Activated CD8-positive, alpha-beta T cell treated with anti-CD3 and anti-CD28 coated beads for 36 hours (primary cell): Measurements from ENCODE around the gene JMJD4. TPM values are rescaled to one million over a fixed set of nuclear protein-coding genes. Genes with fewer than 3 reads are reported as not detected.

Source experiments
- ATAC-seq: fragments of 200-7000 bp; cut with Tn5 transposase; one replicate; pipeline ENCODE4 v1.10.0; 2021; ENCODE audit warnings: mild to moderate bottlenecking, moderate library complexity
- CTCF ChIA-PET: fragments of 350-600 bp; sonication (Branson Sonifier 250); formaldehyde crosslinking; loops from one replicate; lab custom pipeline; 2021; ENCODE audit warnings: antibody characterized with exemption; lab: Charles Lee
- POLR2A ChIA-PET: fragments of 350-600 bp; sonication (Branson Sonifier 250); formaldehyde crosslinking; loops from one replicate; lab custom pipeline; 2021; ENCODE audit warnings: antibody characterized with exemption; lab: Charles Lee
- DNase-seq: peaks from one replicate; pipeline ENCODE4 v3.0.0-alpha.2; 2020
- H3K27ac Mint-ChIP-seq: one replicate; pipeline ENCODE4 v1.8.0; 2021; ENCODE audit warnings: mild to moderate bottlenecking, mixed read lengths
- H3K27me3 Mint-ChIP-seq: one replicate; pipeline ENCODE4 v1.8.0; 2021; ENCODE audit warnings: mixed read lengths
- H3K36me3 Mint-ChIP-seq: one replicate; pipeline ENCODE4 v1.8.0; 2021; ENCODE audit warnings: low read depth, mixed read lengths
- H3K4me1 Mint-ChIP-seq: one replicate; pipeline ENCODE4 v1.8.0; 2021; ENCODE audit warnings: low read depth, mixed read lengths
- H3K4me3 Mint-ChIP-seq: one replicate; pipeline ENCODE4 v1.8.0; 2021; ENCODE audit warnings: mild to moderate bottlenecking, moderate library complexity, mixed read lengths
- H3K9me3 Mint-ChIP-seq: one replicate; pipeline ENCODE4 v1.8.0; 2021; ENCODE audit warnings: mixed read lengths
- intact Hi-C: fragments of 100-400 bp; cut with micrococcal nuclease; formaldehyde crosslinking; loops from one replicate; pipeline ENCODE4 v1.10.0; 2022
- total RNA-seq, 2 experiments: library from RNA; stranded (reverse); gene quantifications; one replicate each; pipeline ENCODE4 v1.2.3, GENCODE V29; 2021
- TF ChIP-seq, protein P1 (sequence below): fragments of 200-600 bp; IDR thresholded peaks from one replicate; pipeline ENCODE4 v1.8.0; 2022; ENCODE audit warnings: antibody characterized with exemption, mild to moderate bottlenecking

Gene JMJD4
- total RNA-seq, 2 experiments from 2014 or later, result 16.2 to 17.3 TPM

DNA sequence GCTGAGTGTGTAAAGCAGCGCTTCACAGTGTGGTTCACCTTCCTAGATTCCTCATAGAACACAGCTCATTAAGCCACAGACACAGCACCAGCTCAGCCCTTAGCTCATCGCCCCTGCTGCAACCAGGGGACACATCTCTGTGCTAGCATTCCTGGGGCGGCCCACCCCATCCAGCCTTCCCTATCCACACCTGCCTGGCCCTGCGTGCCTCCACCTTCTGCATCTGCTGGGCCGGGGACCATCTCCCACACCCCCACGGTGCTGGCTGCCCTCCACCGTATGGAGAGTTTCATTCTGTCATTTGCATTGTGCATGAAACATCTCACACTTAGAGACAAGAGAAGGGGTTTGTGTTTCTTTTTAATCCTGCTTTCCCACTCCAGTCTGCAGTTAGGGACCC, 44.6 kb upstream of the JMJD4 start:
- H3K27ac Mint-ChIP-seq, result no peak overlapping the region
- CTCF ChIA-PET, result interaction anchor here (1.7 kb wide), 1 partner anchor 14 kb away, joined by 4 read pairs; no protein-coding TSS in a partner anchor

DNA sequence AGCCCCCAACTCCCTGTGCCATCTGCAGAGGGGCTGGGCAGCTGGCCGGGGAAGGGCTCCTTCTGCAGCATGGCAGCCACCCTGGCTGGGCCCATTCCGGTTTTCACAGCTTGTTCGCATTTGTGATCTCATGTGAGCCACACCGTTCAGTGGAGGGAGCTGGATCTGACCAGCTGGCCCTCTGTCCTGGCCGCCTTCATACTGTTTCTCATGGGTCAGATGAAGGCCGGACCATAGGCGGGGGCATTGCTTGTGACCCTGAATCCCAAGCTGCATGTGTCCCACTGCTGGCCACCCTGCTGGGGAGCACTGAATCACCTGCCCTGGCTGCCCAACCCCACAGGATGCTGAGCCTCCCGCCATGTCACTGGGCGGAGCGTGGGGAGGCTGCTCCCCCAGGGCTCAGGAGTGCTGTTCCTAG, 43.9 kb upstream of the JMJD4 start:
- H3K36me3 Mint-ChIP-seq, result no peaks in the 10 kb centered on the region
- no peak for DNase-seq
- TF ChIP-seq, protein P1, sequence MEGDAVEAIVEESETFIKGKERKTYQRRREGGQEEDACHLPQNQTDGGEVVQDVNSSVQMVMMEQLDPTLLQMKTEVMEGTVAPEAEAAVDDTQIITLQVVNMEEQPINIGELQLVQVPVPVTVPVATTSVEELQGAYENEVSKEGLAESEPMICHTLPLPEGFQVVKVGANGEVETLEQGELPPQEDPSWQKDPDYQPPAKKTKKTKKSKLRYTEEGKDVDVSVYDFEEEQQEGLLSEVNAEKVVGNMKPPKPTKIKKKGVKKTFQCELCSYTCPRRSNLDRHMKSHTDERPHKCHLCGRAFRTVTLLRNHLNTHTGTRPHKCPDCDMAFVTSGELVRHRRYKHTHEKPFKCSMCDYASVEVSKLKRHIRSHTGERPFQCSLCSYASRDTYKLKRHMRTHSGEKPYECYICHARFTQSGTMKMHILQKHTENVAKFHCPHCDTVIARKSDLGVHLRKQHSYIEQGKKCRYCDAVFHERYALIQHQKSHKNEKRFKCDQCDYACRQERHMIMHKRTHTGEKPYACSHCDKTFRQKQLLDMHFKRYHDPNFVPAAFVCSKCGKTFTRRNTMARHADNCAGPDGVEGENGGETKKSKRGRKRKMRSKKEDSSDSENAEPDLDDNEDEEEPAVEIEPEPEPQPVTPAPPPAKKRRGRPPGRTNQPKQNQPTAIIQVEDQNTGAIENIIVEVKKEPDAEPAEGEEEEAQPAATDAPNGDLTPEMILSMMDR, result no peak
- POLR2A ChIA-PET, result no interaction called here
- no peak overlapping the region for H3K4me3 Mint-ChIP-seq
- CTCF ChIA-PET, result interaction anchor here (1.7 kb wide), 1 partner anchor 13 kb away, joined by 4 read pairs; no protein-coding TSS in a partner anchor
- H3K4me1 Mint-ChIP-seq, result peaks cover 7% of the 10 kb centered on the region
- H3K27me3 Mint-ChIP-seq, result no peaks in the 10 kb centered on the region
- H3K9me3 Mint-ChIP-seq, result no peaks in the 10 kb centered on the region
- intact Hi-C loops, result no loop called here
- H3K27ac Mint-ChIP-seq, result no peak overlapping the region
- no peak for ATAC-seq

More for the DNA sequence above, 44.6 kb upstream of the JMJD4 start:
- intact Hi-C loops, result no loop called here
- peaks cover under 1% of the 10 kb centered on the region for H3K4me1 Mint-ChIP-seq
- no peak for DNase-seq
- POLR2A ChIA-PET, result no interaction called here
- ATAC-seq, result no peak
- no peak overlapping the region for H3K4me3 Mint-ChIP-seq
- no peaks in the 10 kb centered on the region for H3K36me3 Mint-ChIP-seq
- TF ChIP-seq, protein P1, result no peak
- H3K27me3 Mint-ChIP-seq, result no peaks in the 10 kb centered on the region
- H3K9me3 Mint-ChIP-seq, result no peaks in the 10 kb centered on the region

DNA sequence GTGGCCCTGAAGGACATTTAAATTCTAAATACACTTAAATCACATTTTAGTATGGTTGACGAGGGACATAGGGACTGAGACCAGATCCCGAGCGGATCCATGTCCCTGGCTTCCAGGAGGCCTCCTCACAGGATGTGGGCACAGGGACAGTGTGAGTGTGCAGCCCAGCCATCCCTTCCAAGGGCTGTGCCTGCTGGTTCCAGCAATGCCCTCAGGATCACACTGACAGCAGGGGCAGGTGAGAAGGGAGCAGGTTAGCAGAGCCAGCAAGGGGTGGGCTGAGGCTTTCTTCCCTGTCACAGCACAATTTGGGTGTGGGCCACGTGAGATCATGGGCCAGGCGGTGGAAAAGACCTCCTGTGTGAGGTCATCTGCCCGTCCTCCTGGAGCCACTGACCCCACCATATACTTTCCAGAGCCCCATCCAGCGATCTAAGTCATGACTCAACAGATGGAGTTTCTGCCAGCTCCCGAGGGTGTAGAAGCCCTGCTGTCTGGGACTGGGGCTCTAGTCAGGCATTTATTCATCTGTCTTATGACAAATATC, 43.4 kb upstream of the JMJD4 start:
- H3K4me1 Mint-ChIP-seq, result peaks cover 13% of the 10 kb centered on the region
- intact Hi-C loops, result no loop called here
- H3K36me3 Mint-ChIP-seq, result peaks cover 2% of the 10 kb centered on the region
- TF ChIP-seq, protein P1, result no peak
- CTCF ChIA-PET, result no interaction called here
- ATAC-seq (no peak), DNase-seq (no peak)
- POLR2A ChIA-PET, result no interaction called here
- no peaks in the 10 kb centered on the region for H3K9me3 Mint-ChIP-seq
- H3K4me3 Mint-ChIP-seq, result no peak overlapping the region
- H3K27me3 Mint-ChIP-seq, result no peaks in the 10 kb centered on the region
- H3K27ac Mint-ChIP-seq, result no peak overlapping the region

DNA sequence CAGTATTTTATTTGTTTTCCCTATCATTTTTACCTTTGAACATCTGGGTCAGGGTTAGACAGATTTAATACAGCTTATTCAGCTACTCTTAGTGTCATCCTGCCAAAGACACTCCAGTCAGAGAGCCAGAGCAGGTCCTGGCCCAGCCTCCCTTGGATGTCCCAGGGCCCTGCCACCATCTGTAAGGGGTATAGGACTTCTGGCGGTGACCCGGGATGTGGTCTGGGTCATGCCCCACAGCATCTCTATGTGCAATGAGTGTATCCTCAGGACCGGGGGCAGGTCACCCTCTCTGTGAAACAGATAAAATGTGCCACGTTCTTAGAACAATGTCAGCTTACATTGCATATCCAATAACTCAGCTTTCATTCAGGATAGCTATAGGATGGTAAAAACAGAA, 42.5 kb upstream of the JMJD4 start:
- no peak overlapping the region for H3K27ac Mint-ChIP-seq
- no peaks in the 10 kb centered on the region for H3K27me3 Mint-ChIP-seq
- DNase-seq (no peak), ATAC-seq (no peak)
- peaks cover 2% of the 10 kb centered on the region for H3K36me3 Mint-ChIP-seq
- intact Hi-C loops, result no loop called here
- H3K9me3 Mint-ChIP-seq, result no peaks in the 10 kb centered on the region
- TF ChIP-seq, protein P1, result no peak
- H3K4me3 Mint-ChIP-seq, result no peak overlapping the region
- ChIA-PET POLR2A (no interaction called here), CTCF (interaction anchor here (0.6 kb wide), 1 partner anchor 16 kb away, joined by 3 read pairs; no protein-coding TSS in a partner anchor)
- H3K4me1 Mint-ChIP-seq, result peaks cover 20% of the 10 kb centered on the region

DNA sequence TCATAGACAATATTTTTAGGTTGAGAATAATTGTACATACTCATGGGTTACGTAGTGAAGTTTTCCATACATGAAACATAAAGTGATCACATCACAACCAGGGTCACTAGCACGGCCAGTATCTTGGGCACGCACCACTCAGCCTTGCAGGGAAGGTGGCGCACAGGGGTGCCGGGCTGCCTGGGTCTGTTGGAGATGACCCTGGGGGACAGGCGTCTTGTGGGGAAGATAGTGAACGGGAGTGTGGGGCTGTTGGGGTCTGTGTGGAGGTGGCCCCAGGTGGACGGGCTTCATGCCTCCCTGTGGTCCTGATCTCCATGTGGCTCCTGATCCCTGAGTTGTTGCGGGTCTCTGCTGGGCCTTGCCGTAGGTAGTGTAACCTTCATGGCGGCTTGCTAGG, 42.1 kb upstream of the JMJD4 start:
- Mint-ChIP-seq H3K4me3 (no peak overlapping the region), H3K4me1 (peaks cover 24% of the 10 kb centered on the region), H3K27me3 (no peaks in the 10 kb centered on the region), H3K27ac (no peak overlapping the region), H3K9me3 (no peaks in the 10 kb centered on the region), H3K36me3 (peaks cover 2% of the 10 kb centered on the region)
- DNase-seq (no peak), ATAC-seq (no peak)
- ChIA-PET CTCF (interaction anchor here (0.6 kb wide), 1 partner anchor 15 kb away, joined by 3 read pairs; no protein-coding TSS in a partner anchor), POLR2A (no interaction called here)
- TF ChIP-seq, protein P1, result no peak
- intact Hi-C loops, result no loop called here
